IMR-90 (cell line): Measurements from ENCODE around the gene TTC7B. TPM values are rescaled to one million over a fixed set of nuclear protein-coding genes. Genes with fewer than 3 reads are reported as not detected.

Experiments
- ATAC-seq: fragments of 200-7000 bp; cut with Tn5 transposase; 2 replicates; pipeline ENCODE4 v1.9.1; 2020; ENCODE audit warnings: low read depth, mild to moderate bottlenecking, moderate library complexity
- BruUV-seq: library from RNA; stranded (reverse); fragments of 400-500 nt; replicated peaks from 2 replicates; lab custom pipeline; 2021; lab: Mats Ljungman, UMichigan
- CTCF ChIA-PET: fragments of 300-600 bp; formaldehyde crosslinking; extraction: SDS; loops from one replicate; lab custom pipeline; 2021; ENCODE audit warnings: antibody characterized with exemption; lab: Yijun Ruan, JAX
- POLR2A ChIA-PET: fragments of 300-600 bp; sonication (Branson Sonifier 250); formaldehyde crosslinking; loops from one replicate; lab custom pipeline; 2022; ENCODE audit warnings: antibody characterized with exemption; ENCODE audit not compliant: unreplicated experiment; lab: Charles Lee
- DNase-seq: peaks from one replicate; pipeline ENCODE4 v3.0.0; 2013
- H2AFZ ChIP-seq: replicated peaks from 2 replicates; pipeline ENCODE3; 2013; ENCODE audit warnings: low read length, mild to moderate bottlenecking; ENCODE audit not compliant: poor library complexity
- H2AK5ac ChIP-seq: 2 replicates; pipeline ENCODE4 v1.6.1; 2013; ENCODE audit warnings: low read depth, low read length, inconsistent platforms
- H2AK9ac ChIP-seq: replicated peaks from 2 replicates; pipeline ENCODE3; 2013; ENCODE audit warnings: mild to moderate bottlenecking, low read depth, low read length, moderate library complexity; ENCODE audit not compliant: poor library complexity
- H2BK120ac ChIP-seq: 2 replicates; pipeline ENCODE4 v1.6.1; 2013; ENCODE audit warnings: low read depth, low read length, inconsistent platforms
- H2BK15ac ChIP-seq: 3 replicates; pipeline ENCODE4 v1.6.1; 2013; ENCODE audit warnings: low read depth, low read length, inconsistent platforms
- H2BK20ac ChIP-seq: 2 replicates; pipeline ENCODE4 v1.6.1; 2013; ENCODE audit warnings: low read depth, mild to moderate bottlenecking, inconsistent platforms, low read length, moderate library complexity
- H2BK5ac ChIP-seq: 2 replicates; pipeline ENCODE4 v1.6.1; 2013; ENCODE audit warnings: mild to moderate bottlenecking, low read depth, low read length, inconsistent platforms; ENCODE audit not compliant: poor library complexity, severe bottlenecking
- H3K14ac ChIP-seq: replicated peaks from 2 replicates; pipeline ENCODE4 v1.6.1; 2013; ENCODE audit warnings: low read depth, low read length, inconsistent platforms
- H3K18ac ChIP-seq: 2 replicates; pipeline ENCODE4 v1.6.1; 2013; ENCODE audit warnings: low read depth, low read length, control low read depth
- H3K23ac ChIP-seq: 2 replicates; pipeline ENCODE4 v1.6.1; 2013; ENCODE audit warnings: low read depth, low read length, inconsistent platforms
- H3K27ac ChIP-seq: 2 replicates; pipeline ENCODE4 v1.5.1; 2013; ENCODE audit warnings: mild to moderate bottlenecking, control low read depth, low read length; ENCODE audit not compliant: insufficient read depth
- H3K27me3 ChIP-seq: 2 replicates; pipeline ENCODE4 v1.6.1; 2013; ENCODE audit warnings: low read length; ENCODE audit not compliant: control insufficient read depth, insufficient read depth
- H3K36me3 ChIP-seq: 2 replicates; pipeline ENCODE4 v1.6.1; 2013; ENCODE audit warnings: low read length, mixed read lengths; ENCODE audit not compliant: control insufficient read depth, insufficient read depth
- H3K4ac ChIP-seq: 2 replicates; pipeline ENCODE4 v1.6.1; 2013; ENCODE audit warnings: low read depth, low read length, inconsistent platforms
- H3K4me1 ChIP-seq: 2 replicates; pipeline ENCODE4 v1.6.1; 2013; ENCODE audit warnings: low read length, mixed read lengths; ENCODE audit not compliant: control insufficient read depth, insufficient read depth
- H3K4me2 ChIP-seq: 2 replicates; pipeline ENCODE4 v1.6.1; 2013; ENCODE audit warnings: low read depth, mild to moderate bottlenecking, control low read depth, low read length, moderate library complexity
- H3K4me3 ChIP-seq: 2 replicates; pipeline ENCODE4 v1.5.1; 2013; ENCODE audit warnings: low read depth, mild to moderate bottlenecking, control low read depth, low read length, moderate library complexity; ENCODE audit not compliant: insufficient read depth
- H3K56ac ChIP-seq: 2 replicates; pipeline ENCODE4 v1.6.1; 2013; ENCODE audit warnings: low read length, inconsistent platforms; ENCODE audit not compliant: insufficient read depth; ENCODE audit errors: extremely low read depth
- H3K79me1 ChIP-seq, 2 experiments: 2 replicates each; pipeline ENCODE4 v1.6.1; 2013; ENCODE audit warnings: low read length in 2 of 2, inconsistent platforms in 1 of 2, low read depth in 1 of 2
- H3K9ac ChIP-seq: 2 replicates; pipeline ENCODE4 v1.6.1; 2013; ENCODE audit warnings: low read depth, low read length, control low read depth
- H3K9me1 ChIP-seq: 2 replicates; pipeline ENCODE4 v1.6.1; 2013; ENCODE audit warnings: low read length, inconsistent platforms; ENCODE audit not compliant: insufficient read depth
- H3K9me3 ChIP-seq: 2 replicates; pipeline ENCODE4 v1.6.1; 2013; ENCODE audit warnings: low read length; ENCODE audit not compliant: control insufficient read depth, insufficient read depth
- H4K20me1 ChIP-seq: 2 replicates; pipeline ENCODE4 v1.6.1; 2013; ENCODE audit warnings: low read length, inconsistent platforms; ENCODE audit not compliant: insufficient read depth
- H4K5ac ChIP-seq: 2 replicates; pipeline ENCODE4 v1.6.1; 2013; ENCODE audit warnings: mild to moderate bottlenecking, low read depth, low read length, control low read depth
- H4K8ac ChIP-seq, 2 experiments: 2 replicates each; pipeline ENCODE4 v1.6.1; 2013; ENCODE audit warnings: low read depth in 2 of 2, low read length in 2 of 2, control low read depth in 1 of 2, inconsistent platforms in 1 of 2
- H4K91ac ChIP-seq: 2 replicates; pipeline ENCODE4 v1.6.1; 2013; ENCODE audit warnings: low read depth, low read length, inconsistent platforms; ENCODE audit not compliant: insufficient read depth
- BHLHE40 ChIP-seq: fragments of 150-350 bp; IDR thresholded peaks from 2 replicates; pipeline ENCODE4 v1.6.1; 2016; ENCODE audit warnings: mild to moderate bottlenecking, low read depth, low read length
- CEBPB ChIP-seq: IDR thresholded peaks from 2 replicates; pipeline ENCODE4 v1.6.1; 2012; ENCODE audit warnings: low read depth, low read length, improper control_type of control experiment
- CHD1 ChIP-seq: IDR thresholded peaks from 2 replicates; pipeline ENCODE4 v1.6.1; 2012; ENCODE audit warnings: low read depth, low read length, improper control_type of control experiment
- CTCF ChIP-seq: conservative IDR thresholded peaks from 2 replicates; pipeline ENCODE4 v1.5.1; 2012; ENCODE audit warnings: mild to moderate bottlenecking, low read depth, low read length, improper control_type of control experiment
- ELK1 ChIP-seq: fragments of 150-350 bp; IDR thresholded peaks from 2 replicates; pipeline ENCODE4 v1.6.1; 2016; ENCODE audit warnings: low read depth, mild to moderate bottlenecking, low read length, moderate library complexity, borderline replicate concordance
- FOS ChIP-seq: fragments of 150-350 bp; IDR thresholded peaks from 2 replicates; pipeline ENCODE4 v1.6.1; 2016; ENCODE audit warnings: low read depth, low read length
- MAFK ChIP-seq: IDR thresholded peaks from 2 replicates; pipeline ENCODE4 v1.6.1; 2012; ENCODE audit warnings: low read depth, low read length, improper control_type of control experiment
- MAZ ChIP-seq: IDR thresholded peaks from 2 replicates; pipeline ENCODE4 v1.6.1; 2012; ENCODE audit warnings: low read depth, mild to moderate bottlenecking, low read length, improper control_type of control experiment, moderate library complexity, borderline replicate concordance
- MXI1 ChIP-seq: IDR thresholded peaks from 2 replicates; pipeline ENCODE4 v1.6.1; 2012; ENCODE audit warnings: low read depth, mild to moderate bottlenecking, low read length, moderate library complexity, borderline replicate concordance
- NFE2L2 ChIP-seq: fragments of 150-350 bp; IDR thresholded peaks from 2 replicates; pipeline ENCODE4 v1.6.1; 2016; ENCODE audit warnings: low read depth, mild to moderate bottlenecking, low read length
- POLR2A ChIP-seq: IDR thresholded peaks from 2 replicates; pipeline ENCODE4 v1.6.1; 2012; ENCODE audit warnings: mild to moderate bottlenecking, low read depth, low read length
- RAD21 ChIP-seq: IDR thresholded peaks from 2 replicates; pipeline ENCODE4 v1.6.1; 2012; ENCODE audit warnings: low read length, improper control_type of control experiment
- RFX5 ChIP-seq: IDR thresholded peaks from 2 replicates; pipeline ENCODE4 v1.8.0; 2012; ENCODE audit warnings: low read depth, mild to moderate bottlenecking, low read length, moderate library complexity
- SMC3 ChIP-seq: fragments of 150-350 bp; IDR thresholded peaks from 2 replicates; pipeline ENCODE4 v1.6.1; 2016; ENCODE audit warnings: low read depth, mild to moderate bottlenecking, antibody characterized with exemption, low read length, moderate library complexity
- USF2 ChIP-seq: fragments of 150-350 bp; IDR thresholded peaks from 2 replicates; pipeline ENCODE4 v1.6.1; 2017; ENCODE audit warnings: mild to moderate bottlenecking, antibody characterized with exemption, low read length, low read depth
- WGBS, 2 experiments: methylation state at CpG; one replicate each; pipeline versions ENCODE4 v1.1.5 to v1.1.7; 2013; ENCODE audit warnings: missing lambda C conversion rate in 2 of 2; ENCODE audit not compliant: insufficient read length in 1 of 2; ENCODE audit errors: extremely low coverage in 2 of 2; 5-methylcytosine and 5-hydroxymethylcytosine counted together
- dilution Hi-C: fragments of 300-500 bp; cut with HindIII; formaldehyde crosslinking; loops from one replicate; pipeline ENCODE4 v1.14.3; 2018; ENCODE audit warnings: low sequenced_read_pairs; ENCODE audit not compliant: unreplicated experiment
- in situ Hi-C: fragments of 300-500 bp; cut with MboI; formaldehyde crosslinking; loops from 3 replicates; pipeline ENCODE4 v1.14.3; 2019; ENCODE audit warnings: low sequenced_read_pairs, inconsistent platforms, mixed read lengths
- intact Hi-C: fragments of 100-400 bp; cut with micrococcal nuclease; formaldehyde crosslinking; loops from 2 replicates; pipeline ENCODE4 v1.10.0; 2022
- polyA plus RNA-seq, 3 experiments: library from polyadenylated mRNA; depleted of rRNA; stranded (reverse); fragments of >200 nt; gene quantifications; 2 replicates each; pipeline ENCODE4 v1.2.3, GENCODE V29; 2012; ENCODE audit warnings: low replicate concordance in 1 of 3
- total RNA-seq: library from RNA; depleted of rRNA; stranded (reverse); fragments of >200 nt; gene quantifications from 2 replicates; pipeline ENCODE4 v1.2.3, GENCODE V29; 2012

Gene TTC7B
- total and polyA plus RNA-seq, 2 of the 4 experiments (the other 2 are of a cell fraction), result 18.1 to 35.3 TPM

GRCh38 chr14:90530523-90530922, 285.7 kb downstream of the TTC7B start:
- 20% methylated on average over 1 of the region's 7 CpGs; no CpG with 5 or more reads in 1 of the 2 experiments for WGBS, 2 experiments
- ChIA-PET POLR2A (no interaction called here), CTCF (no interaction called here)
- H3K23ac ChIP-seq, result no peak overlapping the region
- H2BK5ac ChIP-seq, result no peak overlapping the region
- no TSS peak for BruUV-seq
- H3K18ac ChIP-seq, result no peak overlapping the region
- no peak overlapping the region for H4K8ac ChIP-seq
- TF ChIP-seq CEBPB, result no peak
- no peak for TF ChIP-seq POLR2A
- TF ChIP-seq BHLHE40, result no peak
- TF ChIP-seq FOS, result no peak
- TF ChIP-seq MAFK, result no peak
- no peak for TF ChIP-seq MAZ
- TF ChIP-seq CHD1, result no peak
- no peak for TF ChIP-seq RFX5
- TF ChIP-seq CTCF, result no peak
- no peak for TF ChIP-seq MXI1
- no peak for TF ChIP-seq SMC3
- TF ChIP-seq RAD21, result no peak
- TF ChIP-seq NFE2L2, result no peak
- TF ChIP-seq ELK1, result no peak
- TF ChIP-seq USF2, result no peak
- H2BK20ac ChIP-seq, result no peak overlapping the region
- H2BK120ac ChIP-seq, result no peak overlapping the region
- no peak overlapping the region for H3K4me2 ChIP-seq
- no peak overlapping the region for H4K91ac ChIP-seq
- no peaks in the 10 kb centered on the region for H3K36me3 ChIP-seq
- H3K14ac ChIP-seq, result no peak overlapping the region
- no peak overlapping the region for H3K56ac ChIP-seq
- H2AK5ac ChIP-seq, result no peak overlapping the region
- peaks cover 6% of the 10 kb centered on the region for H3K4me1 ChIP-seq
- no peak overlapping the region for H3K4ac ChIP-seq
- no peaks in the 10 kb centered on the region for H4K20me1 ChIP-seq
- H3K9me1 ChIP-seq, result no peaks in the 10 kb centered on the region; the same call in 1 of the 2 replicates
- H3K79me1 ChIP-seq, result no peaks in the 10 kb centered on the region
- in situ Hi-C loops, result no loop called here
- H2BK15ac ChIP-seq, result no peak overlapping the region
- no peak for DNase-seq
- dilution Hi-C loops, result no loop called here
- no peak overlapping the region for H2AFZ ChIP-seq
- ATAC-seq, result no peak
- no peaks in the 10 kb centered on the region for H3K9me3 ChIP-seq
- no peaks in the 10 kb centered on the region for H3K27me3 ChIP-seq
- H2AK9ac ChIP-seq, result no peak overlapping the region
- no peak overlapping the region for H3K27ac ChIP-seq
- intact Hi-C loops, result no loop called here
- H3K4me3 ChIP-seq, result no peak overlapping the region
- no peak overlapping the region for H3K9ac ChIP-seq
- H4K5ac ChIP-seq, result no peak overlapping the region
